SIG-M5 treated with dmso at 0.1 percent for 504 hours (cell line): ENCODE measurements around the gene ZMYND8.
"Not testable (repeated sequence)": the region's sequence is repeated elsewhere in the genome, so short reads cannot be mapped to it uniquely, and the experiment has no call there.

Experiments
- DNase-seq: peaks from one replicate; lab custom pipeline; 2025; ENCODE audit not compliant: unreplicated experiment; lab: John Stamatoyannopoulos, UW

Gene ZMYND8

GRCh38 chr20:47253872-47254271, 102.6 kb downstream of the ZMYND8 start:
- no peak for DNase-seq

- peak; percentile 73 for DNase-seq
These were observed 103.6 kb downstream of the ZMYND8 start for GRCh38 chr20:47252879-47253307.

GRCh38 chr20:47251154-47252020, 105.1 kb downstream of the ZMYND8 start:
- DNase-seq, result no peak

GRCh38 chr20:47250360-47250759, 106.1 kb downstream of the ZMYND8 start:
- no peak for DNase-seq

GRCh38 chr20:47249913-47250312, 106.6 kb downstream of the ZMYND8 start:
- no peak for DNase-seq

GRCh38 chr20:47248448-47248966, 108.0 kb downstream of the ZMYND8 start:
- no peak for DNase-seq

GRCh38 chr20:47247972-47248371, 108.5 kb downstream of the ZMYND8 start:
- DNase-seq, result no peak

- DNase-seq, result no peak
These were observed 110.3 kb downstream of the ZMYND8 start for GRCh38 chr20:47246061-47246777.

- DNase-seq, result not testable (repeated sequence)
These were observed 111.3 kb downstream of the ZMYND8 start for GRCh38 chr20:47245166-47245565.

GRCh38 chr20:47244451-47244850, 112.0 kb downstream of the ZMYND8 start:
- peak; percentile 62 for DNase-seq

- no peak for DNase-seq
These were observed 112.8 kb downstream of the ZMYND8 start for GRCh38 chr20:47243532-47244305.

GRCh38 chr20:47243003-47243402, 113.5 kb downstream of the ZMYND8 start:
- no peak for DNase-seq

GRCh38 chr20:47241345-47241781, 115.1 kb downstream of the ZMYND8 start:
- no peak for DNase-seq

GRCh38 chr20:47240096-47240495, 116.4 kb downstream of the ZMYND8 start:
- not testable (repeated sequence) for DNase-seq

GRCh38 chr20:47239719-47240067, 116.8 kb downstream of the ZMYND8 start:
- DNase-seq, result no peak

- DNase-seq, result no peak
These were observed 117.5 kb downstream of the ZMYND8 start for GRCh38 chr20:47238780-47239718.

- peak; percentile 53 for DNase-seq
These were observed 118.8 kb downstream of the ZMYND8 start for GRCh38 chr20:47237715-47238114.

GRCh38 chr20:47236639-47236900, 119.9 kb downstream of the ZMYND8 start:
- DNase-seq, result no peak

- DNase-seq, result no peak
These were observed 120.5 kb downstream of the ZMYND8 start for GRCh38 chr20:47235853-47236638.

GRCh38 chr20:47235111-47235510, 121.4 kb downstream of the ZMYND8 start:
- no peak for DNase-seq
